NCI-H69 (cell line): ENCODE measurements around the gene STIP1.

Experiments
- DNase-seq: peaks from one replicate; lab custom pipeline; 2025; lab: John Stamatoyannopoulos, UW

Gene STIP1

GRCh38 chr11:64198511-64198910, 12.5 kb downstream of the STIP1 start:
- no peak for DNase-seq

- DNase-seq: no peak
These were observed 15.6 kb downstream of the STIP1 start for GRCh38 chr11:64201543-64201942.

- no peak for DNase-seq
These were observed 17.0 kb downstream of the STIP1 start for GRCh38 chr11:64202992-64203391.

- DNase-seq: no peak
These were observed 17.6 kb downstream of the STIP1 start for GRCh38 chr11:64203421-64204079.

- no peak for DNase-seq
These were observed 18.1 kb downstream of the STIP1 start for GRCh38 chr11:64204080-64204440.

GRCh38 chr11:64204464-64204989, 18.6 kb downstream of the STIP1 start:
- DNase-seq: peak; percentile 95

- no peak for DNase-seq
These were observed 20.7 kb downstream of the STIP1 start, which contains the start of gene FERMT3 for GRCh38 chr11:64206457-64207255. FERMT3 (plus strand) TSS chr11:64206721; CDS start chr11:64207365, 644 bp downstream.

GRCh38 chr11:64207256-64208085, 21.5 kb downstream of the STIP1 start:
- DNase-seq: no peak

GRCh38 chr11:64208086-64208795, 22.3 kb downstream of the STIP1 start:
- DNase-seq: no peak

- DNase-seq: no peak
These were observed 23.0 kb downstream of the STIP1 start for GRCh38 chr11:64208796-64209562.

- DNase-seq: no peak
These were observed 23.5 kb downstream of the STIP1 start for GRCh38 chr11:64209563-64209843.

- DNase-seq: no peak
These were observed 24.5 kb downstream of the STIP1 start for GRCh38 chr11:64210301-64211020.

- DNase-seq: no peak
These were observed 25.4 kb downstream of the STIP1 start for GRCh38 chr11:64211181-64211872.

GRCh38 chr11:64216879-64217278, 30.9 kb downstream of the STIP1 start:
- no peak for DNase-seq

GRCh38 chr11:64218628-64219353, 32.8 kb downstream of the STIP1 start:
- no peak for DNase-seq

- no peak for DNase-seq
These were observed 33.3 kb downstream of the STIP1 start for GRCh38 chr11:64219354-64219684.

GRCh38 chr11:64219755-64220154, 33.8 kb downstream of the STIP1 start:
- no peak for DNase-seq

- no peak for DNase-seq
These were observed 34.3 kb downstream of the STIP1 start for GRCh38 chr11:64220271-64220670.

GRCh38 chr11:64220798-64221197, 34.8 kb downstream of the STIP1 start:
- no peak for DNase-seq
